SK-N-SH (cell line): ENCODE measurements around the gene IL11RA. TPM values are rescaled to one million over a fixed set of nuclear protein-coding genes. Genes with fewer than 3 reads are reported as not detected.

Experiments used
- CTCF ChIA-PET: fragments of 300-600, 350-600 bp; formaldehyde crosslinking; extraction: SDS; loops from one replicate; lab custom pipeline; 2021; lab: Yijun Ruan, JAX
- POLR2A ChIA-PET: fragments of 350-600 bp; sonication (Branson Sonifier 250); formaldehyde crosslinking; extraction: SDS; loops from one replicate; lab custom pipeline; 2020; ENCODE audit warnings: antibody characterized with exemption, inconsistent platforms; lab: Yijun Ruan, JAX
- DNase-seq: peaks from one replicate; pipeline ENCODE4 v3.0.0; 2012
- H2AFZ ChIP-seq: fragments of 200-600 bp; sonication (generic); 2 replicates; pipeline ENCODE4 v1.8.1; 2016; ENCODE audit warnings: antibody characterized with exemption, mild to moderate bottlenecking, low read depth
- H3F3A ChIP-seq: fragments of 200-600 bp; sonication (generic); replicated peaks from 2 replicates; pipeline ENCODE3; 2016; ENCODE audit warnings: antibody characterized with exemption, mild to moderate bottlenecking; ENCODE audit not compliant: insufficient read depth
- H3K27ac ChIP-seq, 2 experiments: fragments of 200-500 bp in 1 of 2; fragments of 200-600 bp in 1 of 2; sonication (Bioruptor generic) in 1 of 2; sonication (generic), shearing (Covaris generic) in 1 of 2; 2 replicates each; pipeline versions ENCODE4 v1.5.1 to v1.6.1; 2014 to 2016; ENCODE audit warnings: low read depth in 2 of 2, inconsistent platforms in 1 of 2, low read length in 1 of 2, mild to moderate bottlenecking in 1 of 2, mixed read lengths in 1 of 2
- H3K27me3 ChIP-seq: fragments of 200-600 bp; sonication (generic), shearing (Covaris generic); 2 replicates; pipeline ENCODE4 v1.6.1; 2016; ENCODE audit warnings: mixed run types; ENCODE audit not compliant: insufficient read depth
- H3K36me3 ChIP-seq, 2 experiments: fragments of 200-500 bp in 1 of 2; fragments of 200-600 bp in 1 of 2; sonication (Bioruptor generic) in 1 of 2; sonication (generic) in 1 of 2; replicated peaks in 1 of 2; 2 replicates each; pipeline versions ENCODE3 to v1.5.1; 2014 to 2016; ENCODE audit warnings: low read length in 1 of 2, mild to moderate bottlenecking in 1 of 2; ENCODE audit not compliant: insufficient read depth in 2 of 2, control insufficient read depth in 1 of 2
- H3K4me1 ChIP-seq, 2 experiments: fragments of 200-500 bp in 1 of 2; fragments of 200-600 bp in 1 of 2; sonication (Bioruptor generic) in 1 of 2; sonication (generic), shearing (Covaris generic) in 1 of 2; 2 replicates each; pipeline versions ENCODE4 v1.5.1 to v1.6.1; 2014 to 2016; ENCODE audit warnings: low read depth in 1 of 2, low read length in 1 of 2, mixed run types in 1 of 2; ENCODE audit not compliant: insufficient read depth in 2 of 2, control insufficient read depth in 1 of 2
- H3K4me2 ChIP-seq: fragments of 200-600 bp; sonication (generic), shearing (Covaris generic); 2 replicates; pipeline ENCODE4 v1.6.1; 2017; ENCODE audit warnings: mixed run types
- H3K4me3 ChIP-seq, 2 experiments: fragments of 200-500 bp in 1 of 2; fragments of 200-600 bp in 1 of 2; sonication (Bioruptor generic) in 1 of 2; sonication (generic), shearing (Covaris generic) in 1 of 2; 2 replicates each; pipeline versions ENCODE4 v1.5.1 to v1.8.1; 2014 to 2016; ENCODE audit warnings: low read depth in 2 of 2, inconsistent platforms in 1 of 2, low read length in 1 of 2, mild to moderate bottlenecking in 1 of 2, mixed read lengths in 1 of 2, moderate library complexity in 1 of 2
- H3K79me2 ChIP-seq: fragments of 200-600 bp; sonication (generic); 2 replicates; pipeline ENCODE4 v1.8.1; 2017; ENCODE audit warnings: mild to moderate bottlenecking; ENCODE audit not compliant: insufficient read depth
- H3K9ac ChIP-seq: fragments of 200-600 bp; sonication (generic); 2 replicates; pipeline ENCODE4 v1.6.1; 2017; ENCODE audit warnings: mixed run types
- H3K9me2 ChIP-seq: fragments of 200-600 bp; sonication (generic); 2 replicates; pipeline ENCODE4 v1.6.1; 2017; ENCODE audit warnings: mixed run types
- H3K9me3 ChIP-seq: fragments of 200-600 bp; sonication (generic); 2 replicates; pipeline ENCODE4 v1.6.1; 2017; ENCODE audit warnings: mixed run types, mild to moderate bottlenecking, moderate library complexity
- H4K20me1 ChIP-seq: fragments of 200-600 bp; sonication (generic); 2 replicates; pipeline ENCODE4 v1.6.1; 2017; ENCODE audit warnings: mild to moderate bottlenecking, mixed run types; ENCODE audit not compliant: insufficient read depth
- CHD2 ChIP-seq: fragments of 150-350 bp; IDR thresholded peaks from 2 replicates; pipeline ENCODE4 v1.6.1; 2018; ENCODE audit warnings: low read length; ENCODE audit not compliant: partially characterized antibody
- EP300 ChIP-seq, 2 experiments: IDR thresholded peaks; 2 replicates each; pipeline versions ENCODE4 v1.4.0 to v1.6.1; 2012; ENCODE audit warnings: borderline replicate concordance in 1 of 2, low read depth in 1 of 2, low read length in 1 of 2
- EZH2phosphoT487 ChIP-seq: fragments of 200-600 bp; sonication (generic); IDR thresholded peaks from 2 replicates; pipeline ENCODE4 v1.6.1; 2017; ENCODE audit warnings: low read depth, mixed run types, mild to moderate bottlenecking, antibody characterized with exemption, moderate library complexity, borderline replicate concordance
- FOSL2 ChIP-seq: IDR thresholded peaks from 2 replicates; pipeline ENCODE4 v1.4.0; 2012; ENCODE audit warnings: low read depth, mild to moderate bottlenecking, moderate library complexity, borderline replicate concordance
- FOXM1 ChIP-seq: IDR thresholded peaks from 2 replicates; pipeline ENCODE4 v1.4.0; 2012; ENCODE audit warnings: low read depth, mild to moderate bottlenecking
- GABPA ChIP-seq: IDR thresholded peaks from 2 replicates; pipeline ENCODE4 v1.4.0; 2012; ENCODE audit warnings: low read depth, mild to moderate bottlenecking
- GATA2 ChIP-seq: sonication (generic); formaldehyde crosslinking; IDR thresholded peaks from 2 replicates; pipeline ENCODE4 v1.5.0; 2020; ENCODE audit warnings: mild to moderate bottlenecking, missing genetic modification reagents
- IRF3 ChIP-seq: fragments of 150-350 bp; IDR thresholded peaks from 2 replicates; pipeline ENCODE4 v1.6.1; 2016; ENCODE audit warnings: mild to moderate bottlenecking, low read depth, low read length
- JUND ChIP-seq: IDR thresholded peaks from 2 replicates; pipeline ENCODE4 v1.4.0; 2012
- MAX ChIP-seq: IDR thresholded peaks from 2 replicates; pipeline ENCODE4 v1.4.0; 2012; ENCODE audit warnings: low read depth
- MEF2A ChIP-seq: IDR thresholded peaks from 2 replicates; pipeline ENCODE4 v1.4.0; 2012; ENCODE audit warnings: low read depth, borderline replicate concordance
- MXI1 ChIP-seq: IDR thresholded peaks from 2 replicates; pipeline ENCODE4 v1.6.1; 2012; ENCODE audit warnings: mild to moderate bottlenecking, low read depth, low read length, improper control_type of control experiment
- NFIC ChIP-seq: IDR thresholded peaks from 2 replicates; pipeline ENCODE4 v1.4.0; 2012; ENCODE audit warnings: borderline replicate concordance
- PBX3 ChIP-seq: IDR thresholded peaks from 2 replicates; pipeline ENCODE4; 2012
- POLR2AphosphoS5 ChIP-seq: IDR thresholded peaks from 2 replicates; pipeline ENCODE4 v1.6.1; 2012; ENCODE audit warnings: low read depth, low read length
- RAD21 ChIP-seq: IDR thresholded peaks from 2 replicates; pipeline ENCODE4 v1.6.1; 2012; ENCODE audit warnings: mild to moderate bottlenecking, low read length
- RCOR1 ChIP-seq: fragments of 150-350 bp; IDR thresholded peaks from 2 replicates; pipeline ENCODE4 v1.6.1; 2017; ENCODE audit warnings: antibody characterized with exemption, low read length
- REST ChIP-seq: IDR thresholded peaks from 2 replicates; pipeline ENCODE4 v1.6.1; 2012; ENCODE audit warnings: mild to moderate bottlenecking, low read depth, low read length, moderate library complexity
- RFX5 ChIP-seq: IDR thresholded peaks from 2 replicates; pipeline ENCODE4 v1.6.1; 2012; ENCODE audit warnings: mild to moderate bottlenecking, improper control_type of control experiment, low read length
- SIN3A ChIP-seq: IDR thresholded peaks from 2 replicates; pipeline ENCODE4 v1.6.1; 2012; ENCODE audit warnings: low read depth, mild to moderate bottlenecking, low read length, moderate library complexity, borderline replicate concordance
- SMC3 ChIP-seq: IDR thresholded peaks from 2 replicates; pipeline ENCODE4 v1.6.1; 2012; ENCODE audit warnings: low read depth, low read length, improper control_type of control experiment
- TAF1 ChIP-seq: IDR thresholded peaks from 2 replicates; pipeline ENCODE4 v1.6.1; 2012; ENCODE audit warnings: low read depth, mild to moderate bottlenecking, low read length, moderate library complexity, borderline replicate concordance
- TCF12 ChIP-seq: IDR thresholded peaks from 2 replicates; pipeline ENCODE4 v1.4.0; 2012
- TEAD4 ChIP-seq: IDR thresholded peaks from 2 replicates; pipeline ENCODE4 v1.4.0; 2012; ENCODE audit warnings: mild to moderate bottlenecking, borderline replicate concordance; ENCODE audit not compliant: insufficient read depth
- USF1 ChIP-seq: IDR thresholded peaks from 2 replicates; pipeline ENCODE4 v1.4.0; 2012; ENCODE audit warnings: low read depth, borderline replicate concordance
- YY1 ChIP-seq: IDR thresholded peaks from 2 replicates; pipeline ENCODE4 v1.4.0; 2012; ENCODE audit warnings: low read depth, mild to moderate bottlenecking
- WGBS: methylation state at CpG from one replicate; pipeline ENCODE4 v1.1.6; 2017; ENCODE audit warnings: low lambda C conversion rate; 5-methylcytosine and 5-hydroxymethylcytosine counted together
- polyA plus RNA-seq, 3 experiments: library from polyadenylated mRNA; depleted of rRNA; stranded (reverse); fragments of >200 nt; gene quantifications; 2 replicates each; pipeline ENCODE4 v1.2.3, GENCODE V29; 2012

Gene IL11RA
- polyA plus RNA-seq, 1 of the 3 experiments (the other 2 are of a cell fraction): 16.5 TPM

- H3K9me3 ChIP-seq: no peaks in the 10 kb centered on the region
- peak; percentile 93 for DNase-seq
- H3K9me2 ChIP-seq: no peaks in the 10 kb centered on the region
- peaks cover 10% of the 10 kb centered on the region; the same call in 1 of the 2 replicates for H3K79me2 ChIP-seq
- H3K27me3 ChIP-seq: no peaks in the 10 kb centered on the region
- WGBS: 2% methylated on average over 31 of the region's 77 CpGs
- H3K9ac ChIP-seq: peak within 1 kb of the TSS; percentile 84
- peak within 1 kb of the TSS; percentile 66 to 84 for H3K4me3 ChIP-seq
- ChIA-PET CTCF (interaction anchor here (0.6 to 8.8 kb wide), 15 partner anchors 9 to 165 kb away, joined by 3 to 256 read pairs (median 6); partner anchors contain the start of genes ARID3C and SIGMAR1), POLR2A (interaction anchor here (0.6 to 1.6 kb wide), 2 partner anchors 26 to 187 kb away, joined by 3 read pairs; no protein-coding TSS in a partner anchor)
- peaks cover 0 to 36% of the 10 kb centered on the region in 2 experiments; a peak in 1 of 4 replicates for H3K4me1 ChIP-seq
- H3F3A ChIP-seq: no peaks in the 10 kb centered on the region
- peak within 1 kb of the TSS; percentile 91 for H2AFZ ChIP-seq
- peak within 1 kb of the TSS; percentile 87 for H3K4me2 ChIP-seq
- no peaks in the 10 kb centered on the region for H4K20me1 ChIP-seq
- peak within 1 kb of the TSS; percentile 73 to 75 for H3K27ac ChIP-seq
- peaks cover 11 to 21% of the 10 kb centered on the region in 2 experiments for H3K36me3 ChIP-seq
- TF ChIP-seq EZH2phosphoT487 (no peak), RAD21 (no peak), FOSL2 (no peak), JUND (no peak), TAF1 (peak; percentile 64), TEAD4 (no peak), MAX (no peak; the same call in 1 of the 2 replicates), RFX5 (no peak), SMC3 (no peak), GABPA (no peak; the same call in 1 of the 2 replicates), FOXM1 (no peak), USF1 (no peak), SIN3A (0 out of 2 replicates have a peak, but pooled peaks have one; percentile 39), PBX3 (peak; percentile 50; the same call in 1 of the 2 replicates), IRF3 (no peak), RCOR1 (no peak), CHD2 (no peak), MEF2A (no peak), EP300 (IDR thresholded peaks at IDR 0.05; ENCODE audit: borderline replicate concordance in 1 of 2, low read depth in 1 of 2, low read length in 1 of 2) (no peak), TCF12 (no peak), YY1 (peak; percentile 86), MXI1 (0 out of 2 replicates have a peak, but pooled peaks have one; percentile 34), GATA2 (CRISPR knock-in tag) (no peak), POLR2AphosphoS5 (peak; percentile 94), NFIC (no peak), REST (no peak)
These were observed 39.9 kb upstream of the IL11RA start, which contains the start of gene RPP25L for GRCh38 chr9:34611811-34612787. TSS of gene RPP25L (minus strand) at chr9:34612097. CDS start at chr9:34611296, 801 bp downstream.
